HG03103 (cell line): ENCODE measurements around the gene NUP58.
"Not testable (repeated sequence)": the region's sequence is repeated elsewhere in the genome, so short reads cannot be mapped to it uniquely, and the experiment has no call there.

Source experiments
- ATAC-seq: cut with Tn5 transposase; IDR thresholded peaks from one replicate; pipeline ENCODE4 v1.9.1; 2021; ENCODE audit warnings: low read depth; ENCODE audit not compliant: unreplicated experiment

NUP58 gene

GRCh38 chr13:25302121-25302520 is 696 bp downstream of the NUP58 start:
- ATAC-seq: no peak

- ATAC-seq: no peak
These were observed 5.4 kb downstream of the NUP58 start for GRCh38 chr13:25306671-25307464.

- ATAC-seq: no peak
These were observed 9.5 kb downstream of the NUP58 start for GRCh38 chr13:25310891-25311290.

GRCh38 chr13:25318946-25319345 is 17.5 kb downstream of the NUP58 start:
- not testable (repeated sequence) for ATAC-seq

GRCh38 chr13:25319771-25320170 is 18.3 kb downstream of the NUP58 start:
- ATAC-seq: no peak

GRCh38 chr13:25324100-25324499 is 22.7 kb downstream of the NUP58 start:
- ATAC-seq: no peak

- ATAC-seq: no peak
These were observed 28.3 kb downstream of the NUP58 start for GRCh38 chr13:25329706-25330105.

- ATAC-seq: no peak
These were observed 29.1 kb downstream of the NUP58 start for GRCh38 chr13:25330541-25330940.

- ATAC-seq: no peak
These were observed 34.4 kb downstream of the NUP58 start for GRCh38 chr13:25335856-25336255.

- no peak for ATAC-seq
These were observed 44.2 kb downstream of the NUP58 start for GRCh38 chr13:25345576-25345975.

- no peak for ATAC-seq
These were observed 45.7 kb downstream of the NUP58 start for GRCh38 chr13:25347151-25347550.

- ATAC-seq: no peak
These were observed 50.0 kb downstream of the NUP58 start for GRCh38 chr13:25351404-25351803.

- no peak for ATAC-seq
These were observed 50.8 kb downstream of the NUP58 start for GRCh38 chr13:25352230-25352629.

GRCh38 chr13:25352806-25353205 is 51.4 kb downstream of the NUP58 start:
- ATAC-seq: no peak

- ATAC-seq: no peak
These were observed 51.9 kb downstream of the NUP58 start for GRCh38 chr13:25353344-25353743.

GRCh38 chr13:25354377-25354776 is 53.0 kb downstream of the NUP58 start:
- no peak for ATAC-seq

GRCh38 chr13:25360443-25360842 is 59.0 kb downstream of the NUP58 start:
- not testable (repeated sequence) for ATAC-seq

GRCh38 chr13:25365720-25366235 is 64.4 kb downstream of the NUP58 start:
- ATAC-seq: no peak

- no peak for ATAC-seq
These were observed 69.9 kb downstream of the NUP58 start for GRCh38 chr13:25371158-25371874.

GRCh38 chr13:25371875-25372283 is 70.5 kb downstream of the NUP58 start, which contains the start of gene ATP8A2:
Gene ATP8A2, plus strand, starts transcription at chr13:25371974. Its CDS starts 239 bp downstream, at chr13:25372213.
- ATAC-seq: no peak

GRCh38 chr13:25372284-25373081 is 71.1 kb downstream of the NUP58 start:
- ATAC-seq: no peak
